Thyroid gland (tissue), 4 donors: Measurements from ENCODE around the gene VMP1. TPM values are rescaled to one million over a fixed set of nuclear protein-coding genes. Genes with fewer than 3 reads are reported as not detected.
A peak's percentile ranks its signal among the peaks of the same experiment; 100 is the strongest.
"Not testable (repeated sequence)": the region's sequence is repeated elsewhere in the genome, so short reads cannot be mapped to it uniquely, and the experiment has no call there.

ENCODE experiments used
- DNase-seq, 2 donors: peaks; one replicate each; pipeline ENCODE4 v3.0.0-alpha.2; 2019
- H3K27ac ChIP-seq, 3 donors: fragments of 200-600 bp; sonication (generic); 1 replicate in 2 of 3; 2 replicates in 1 of 3; pipeline ENCODE4 v1.5.1; 2016 to 2019; ENCODE audit warnings: mild to moderate bottlenecking in 1 of 3, moderate library complexity in 1 of 3
- H3K27me3 ChIP-seq: fragments of 200-600 bp; sonication (generic); one replicate; pipeline ENCODE4 v1.5.1; 2019
- H3K36me3 ChIP-seq, 2 donors: fragments of 200-600 bp; sonication (generic); one replicate each; pipeline ENCODE4 v1.5.1; 2016 to 2019
- H3K4me1 ChIP-seq, 2 donors: fragments of 200-600 bp; sonication (generic); one replicate each; pipeline ENCODE4 v1.5.1; 2017 to 2019
- H3K4me3 ChIP-seq, 3 donors: fragments of 200-600 bp; sonication (generic); replicated peaks in 1 of 3; 1 replicate in 2 of 3; 2 replicates in 1 of 3; pipeline ENCODE4 v1.5.1; 2016; ENCODE audit warnings: mild to moderate bottlenecking in 1 of 3
- H3K9me3 ChIP-seq: fragments of 200-600 bp; sonication (generic); one replicate; pipeline ENCODE4 v1.5.1; 2017
- POLR2A ChIP-seq, 2 donors: fragments of 450-650 bp; IDR thresholded peaks; one replicate each; pipeline ENCODE4 v1.6.1; 2017; ENCODE audit warnings: antibody characterized with exemption in 2 of 2, mild to moderate bottlenecking in 2 of 2, moderate library complexity in 1 of 2
- WGBS, 2 donors: methylation state at CpG; one replicate each; pipeline ENCODE4 v1.1.5; 2017; 5-methylcytosine and 5-hydroxymethylcytosine counted together
- intact Hi-C: fragments of 100-400 bp; cut with DNase I; formaldehyde crosslinking; loops from one replicate; pipeline ENCODE4 v1.15.1; 2023
- total RNA-seq, 4 donors: library from RNA; depleted of rRNA; stranded (reverse); fragments of >200 nt; gene quantifications; one replicate each; pipeline ENCODE4 v1.2.3, GENCODE V29; 2016
- TF ChIP-seq, protein P1 (sequence below), 6 experiments: fragments of 200-600 bp in 3 of 6; fragments of 450-650 bp in 3 of 6; sonication (generic) in 3 of 6; IDR thresholded peaks; one replicate each; pipeline ENCODE4 v1.5.1; 2016 to 2019; ENCODE audit warnings: antibody characterized with exemption in 6 of 6, mild to moderate bottlenecking in 2 of 6, inconsistent platforms in 1 of 6, moderate library complexity in 1 of 6

VMP1 gene
- total RNA-seq, 4 donors from 2014 or later, result 98.5 to 168 (median 125) TPM

DNA sequence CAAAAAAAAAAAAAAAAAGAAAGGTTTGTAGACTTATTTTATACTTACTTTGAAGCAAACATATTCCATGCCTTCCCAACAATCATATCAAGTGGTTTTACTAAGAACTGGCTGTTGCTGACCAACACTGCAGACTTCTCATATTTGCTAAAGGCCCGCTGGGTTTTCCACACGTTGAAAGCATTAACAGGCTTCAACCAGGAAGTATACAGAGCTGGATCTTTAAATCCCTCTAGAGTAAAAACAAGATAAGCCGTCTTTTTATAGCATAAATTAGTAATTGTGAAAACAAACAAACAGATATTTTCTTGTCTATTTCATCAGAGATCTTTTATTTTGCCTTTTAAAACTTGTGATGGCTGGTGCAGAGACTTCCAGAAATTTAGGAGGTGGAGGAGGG is 156.2 kb downstream of the VMP1 start:
- no peaks in the 10 kb centered on the region for H3K9me3 ChIP-seq
- no peaks in the 10 kb centered on the region for H3K27me3 ChIP-seq
- H3K4me1 ChIP-seq, result peaks cover 0 to 4% of the 10 kb centered on the region in 2 donors
- 79 to 80% methylated on average over 3 of the region's 3 CpGs for WGBS, 2 donors
- intact Hi-C loops, result no loop called here
- H3K36me3 ChIP-seq, result peaks cover 0 to 5% of the 10 kb centered on the region in 2 donors
- H3K27ac ChIP-seq, result no peak overlapping the region
- DNase-seq, result no peak
- TF ChIP-seq, protein P1, sequence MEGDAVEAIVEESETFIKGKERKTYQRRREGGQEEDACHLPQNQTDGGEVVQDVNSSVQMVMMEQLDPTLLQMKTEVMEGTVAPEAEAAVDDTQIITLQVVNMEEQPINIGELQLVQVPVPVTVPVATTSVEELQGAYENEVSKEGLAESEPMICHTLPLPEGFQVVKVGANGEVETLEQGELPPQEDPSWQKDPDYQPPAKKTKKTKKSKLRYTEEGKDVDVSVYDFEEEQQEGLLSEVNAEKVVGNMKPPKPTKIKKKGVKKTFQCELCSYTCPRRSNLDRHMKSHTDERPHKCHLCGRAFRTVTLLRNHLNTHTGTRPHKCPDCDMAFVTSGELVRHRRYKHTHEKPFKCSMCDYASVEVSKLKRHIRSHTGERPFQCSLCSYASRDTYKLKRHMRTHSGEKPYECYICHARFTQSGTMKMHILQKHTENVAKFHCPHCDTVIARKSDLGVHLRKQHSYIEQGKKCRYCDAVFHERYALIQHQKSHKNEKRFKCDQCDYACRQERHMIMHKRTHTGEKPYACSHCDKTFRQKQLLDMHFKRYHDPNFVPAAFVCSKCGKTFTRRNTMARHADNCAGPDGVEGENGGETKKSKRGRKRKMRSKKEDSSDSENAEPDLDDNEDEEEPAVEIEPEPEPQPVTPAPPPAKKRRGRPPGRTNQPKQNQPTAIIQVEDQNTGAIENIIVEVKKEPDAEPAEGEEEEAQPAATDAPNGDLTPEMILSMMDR (IDR thresholded peaks at IDR 0.05), result no peak
- no peak for TF ChIP-seq POLR2A (IDR thresholded peaks at IDR 0.05)
- H3K4me3 ChIP-seq, result no peak overlapping the region

DNA sequence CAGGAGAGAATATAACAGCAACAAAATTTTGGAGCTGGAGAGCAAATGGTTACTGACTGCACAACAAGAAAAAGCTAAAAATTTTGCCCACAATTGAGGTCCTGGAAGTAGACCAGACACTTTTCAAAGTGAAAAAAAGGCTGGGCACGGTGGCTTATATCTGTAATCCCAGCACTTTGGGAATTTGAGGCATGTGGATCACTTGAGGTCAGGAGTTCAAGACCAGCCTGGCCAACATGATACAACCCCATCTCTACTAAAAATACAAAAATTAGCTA is 162.4 kb downstream of the VMP1 start:
- Histone ChIP-seq H3K9me3 (no peaks in the 10 kb centered on the region), H3K4me1 (peaks cover 0 to 4% of the 10 kb centered on the region in 2 donors), H3K27ac (peak overlapping the region; percentile 47 to 74 (median 67)), H3K27me3 (no peaks in the 10 kb centered on the region), H3K4me3 (no peak overlapping the region), H3K36me3 (peaks cover 6% of the 10 kb centered on the region in 2 donors)
- intact Hi-C loops, result no loop called here
- WGBS, 2 donors, result 56 to 65% methylated on average over 1 of the region's 1 CpG
- no peak for TF ChIP-seq POLR2A (IDR thresholded peaks at IDR 0.05)
- TF ChIP-seq, protein P1 (IDR thresholded peaks at IDR 0.05), result no peak
- no peak for DNase-seq

DNA sequence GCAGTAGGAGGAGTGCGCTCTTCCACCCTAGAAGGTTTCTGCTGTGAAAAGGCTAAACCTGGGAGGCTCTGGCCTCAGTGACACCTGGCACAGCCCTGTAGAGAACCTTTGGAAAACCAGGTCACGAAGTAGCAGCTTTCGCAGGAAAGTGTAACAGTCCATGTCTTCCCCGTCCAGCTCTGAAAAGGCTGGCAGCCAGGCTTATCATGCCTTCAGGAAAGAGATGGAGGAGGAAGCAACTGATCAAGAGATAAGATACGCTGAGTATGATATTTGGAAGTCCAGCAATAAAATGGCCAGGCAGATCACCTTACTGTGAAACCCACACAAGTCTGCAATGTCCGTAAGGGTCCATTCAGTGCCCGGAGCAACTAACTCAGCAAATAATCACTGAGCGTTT is 163.0 kb downstream of the VMP1 start:
- Histone ChIP-seq H3K9me3 (no peaks in the 10 kb centered on the region), H3K36me3 (peaks cover 6 to 9% of the 10 kb centered on the region in 2 donors), H3K27ac (peak overlapping the region in 2 of 3 donors; percentile 47 to 67), H3K27me3 (no peaks in the 10 kb centered on the region), H3K4me3 (no peak overlapping the region), H3K4me1 (peaks cover 0 to 4% of the 10 kb centered on the region in 2 donors)
- intact Hi-C loops, result no loop called here
- TF ChIP-seq, protein P1 (IDR thresholded peaks at IDR 0.05), result no peak
- TF ChIP-seq POLR2A (IDR thresholded peaks at IDR 0.05), result no peak
- DNase-seq, result no peak
- WGBS, 2 donors, result 91 to 92% methylated on average over 8 of the region's 8 CpGs

DNA sequence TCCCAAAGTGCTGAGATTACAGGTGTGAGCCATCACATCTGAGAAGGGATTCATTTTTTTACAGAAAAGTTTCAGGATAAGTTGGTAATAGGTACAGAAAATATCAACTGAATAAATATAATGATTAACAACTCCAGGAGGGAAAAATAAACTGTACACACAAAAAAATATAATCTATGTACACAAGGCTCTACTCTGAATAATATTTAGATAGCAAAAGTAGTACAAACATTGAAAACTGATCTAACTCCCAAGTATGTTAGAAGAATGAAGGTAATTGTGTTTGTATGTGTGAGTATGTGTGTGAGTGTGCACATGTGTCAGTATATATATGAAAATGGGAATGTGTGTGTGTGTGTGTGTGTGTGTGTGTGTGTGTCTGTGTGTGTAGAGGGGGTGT is 164.9 kb downstream of the VMP1 start:
- Histone ChIP-seq H3K4me3 (no peak overlapping the region), H3K27me3 (no peaks in the 10 kb centered on the region), H3K9me3 (no peaks in the 10 kb centered on the region), H3K27ac (no peak overlapping the region), H3K36me3 (peaks cover 9 to 17% of the 10 kb centered on the region in 2 donors), H3K4me1 (peaks cover 0 to 4% of the 10 kb centered on the region in 2 donors)
- intact Hi-C loops, result no loop called here
- DNase-seq, result no peak
- TF ChIP-seq, protein P1 (IDR thresholded peaks at IDR 0.05), result no peak
- TF ChIP-seq POLR2A (IDR thresholded peaks at IDR 0.05), result no peak

DNA sequence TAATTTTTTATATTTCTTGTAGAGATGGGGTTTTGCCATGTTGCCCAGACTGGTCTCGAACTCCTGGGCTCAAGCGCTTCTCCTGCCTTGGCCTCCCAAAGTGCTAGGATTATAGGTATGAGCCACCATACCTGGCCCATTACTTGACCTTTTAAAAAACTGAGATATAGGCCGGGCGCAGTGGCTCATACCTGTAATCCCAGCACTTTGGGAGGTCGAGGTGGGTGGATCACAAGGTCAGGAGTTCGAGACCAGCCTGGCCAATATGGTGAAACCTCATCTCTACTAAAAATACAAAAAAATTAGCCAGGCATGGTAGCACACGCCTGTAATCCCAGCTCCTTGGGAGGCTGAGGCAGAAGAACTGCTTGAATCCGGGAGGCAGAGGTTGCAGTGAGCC is 166.0 kb downstream of the VMP1 start:
- peaks cover 16 to 26% of the 10 kb centered on the region in 2 donors for H3K36me3 ChIP-seq
- intact Hi-C loops, H3K4me3 ChIP-seq, H3K27me3 ChIP-seq, H3K9me3 ChIP-seq, H3K27ac ChIP-seq, H3K4me1 ChIP-seq, DNase-seq: not testable (repeated sequence)
- 93 to 95% methylated on average over 8 of the region's 8 CpGs for WGBS, 2 donors

DNA sequence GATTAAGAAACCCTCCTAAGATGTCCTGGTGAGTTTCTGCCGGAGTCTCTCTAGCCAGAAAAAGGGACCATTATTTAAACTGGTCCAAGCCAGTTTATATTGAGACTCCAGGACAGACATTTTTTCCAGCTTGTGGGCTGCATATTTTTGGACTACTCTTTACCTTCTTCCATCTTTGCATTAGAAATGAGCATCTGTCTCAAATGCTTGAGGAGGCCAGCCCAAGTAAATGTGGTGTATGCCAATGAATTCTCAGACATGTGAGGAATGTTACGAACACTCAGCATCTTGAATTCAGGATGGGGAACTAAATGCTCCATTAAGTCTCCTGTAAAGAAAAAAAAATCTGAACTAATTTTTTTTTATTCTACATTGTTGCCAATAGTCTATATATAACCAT is 166.9 kb downstream of the VMP1 start:
- Histone ChIP-seq H3K27ac (no peak overlapping the region), H3K36me3 (peaks cover 16 to 26% of the 10 kb centered on the region in 2 donors)
- 98 to 99% methylated on average over 2 of the region's 2 CpGs for WGBS, 2 donors

More for the DNA sequence above, 166.9 kb downstream of the VMP1 start:
- intact Hi-C loops, result no loop called here
- no peak for DNase-seq
- Histone ChIP-seq H3K27me3 (no peaks in the 10 kb centered on the region), H3K9me3 (no peaks in the 10 kb centered on the region), H3K4me1 (no peaks in the 10 kb centered on the region), H3K4me3 (no peak overlapping the region)
- TF ChIP-seq, protein P1 (IDR thresholded peaks at IDR 0.05), result no peak
- no peak for TF ChIP-seq POLR2A (IDR thresholded peaks at IDR 0.05)
